Glomerular endothelial cell (primary cell): ENCODE data around the gene STIP1. TPM values are rescaled to one million over a fixed set of nuclear protein-coding genes. Genes with fewer than 3 reads are reported as not detected.
A peak's percentile ranks its signal among the peaks of the same experiment; 100 is the strongest.
"Not testable (repeated sequence)": the region's sequence is repeated elsewhere in the genome, so short reads cannot be mapped to it uniquely, and the experiment has no call there.

Experiments used
- DNase-seq: peaks from one replicate; pipeline ENCODE4 v3.0.0-alpha.2; 2011; ENCODE audit warnings: low read depth, low spot score; ENCODE audit errors: extremely low read depth
- total RNA-seq: library from RNA; depleted of rRNA; stranded (reverse); fragments of >200 nt; gene quantifications from 2 replicates; pipeline ENCODE4 v1.2.3, GENCODE V29; 2015

Gene STIP1
- total RNA-seq, 1 donor from 2014 or later: 219 TPM

DNA sequence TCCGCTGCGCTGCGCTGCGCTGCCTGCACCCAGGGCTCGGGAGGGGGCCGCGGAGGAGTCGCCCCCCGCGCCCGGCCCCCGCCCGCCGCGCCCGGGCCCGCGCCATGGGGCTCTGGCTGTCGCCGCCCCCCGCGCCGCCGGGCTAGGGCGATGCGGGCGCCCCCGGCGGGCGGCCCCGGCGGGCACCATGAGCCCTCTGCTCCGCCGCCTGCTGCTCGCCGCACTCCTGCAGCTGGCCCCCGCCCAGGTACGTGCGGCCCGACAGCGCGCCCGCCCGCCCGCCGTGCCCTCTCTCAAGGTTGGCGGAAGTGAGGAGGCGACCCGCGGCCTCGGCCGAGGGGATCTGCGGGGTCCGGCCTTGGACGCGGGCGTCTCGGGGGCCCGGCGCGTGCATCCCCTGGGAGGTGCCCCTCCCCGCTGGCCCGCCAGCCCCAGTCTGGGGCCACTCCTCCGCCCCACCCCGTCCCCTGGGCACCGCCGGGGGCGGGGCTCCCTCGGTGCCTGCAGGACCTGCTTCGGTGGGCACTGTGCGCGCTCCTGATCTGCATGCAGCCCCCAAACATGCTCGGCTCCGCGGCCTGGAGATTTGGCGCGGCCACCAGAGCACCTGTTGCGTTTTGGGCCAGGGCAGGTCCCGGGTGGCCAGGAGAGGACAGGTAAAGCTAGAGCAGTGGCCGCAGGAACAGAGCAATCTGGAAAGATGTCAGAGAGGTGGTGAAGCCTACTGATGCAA lies 48.8 kb downstream of the STIP1 start:
- no peak for DNase-seq

DNA sequence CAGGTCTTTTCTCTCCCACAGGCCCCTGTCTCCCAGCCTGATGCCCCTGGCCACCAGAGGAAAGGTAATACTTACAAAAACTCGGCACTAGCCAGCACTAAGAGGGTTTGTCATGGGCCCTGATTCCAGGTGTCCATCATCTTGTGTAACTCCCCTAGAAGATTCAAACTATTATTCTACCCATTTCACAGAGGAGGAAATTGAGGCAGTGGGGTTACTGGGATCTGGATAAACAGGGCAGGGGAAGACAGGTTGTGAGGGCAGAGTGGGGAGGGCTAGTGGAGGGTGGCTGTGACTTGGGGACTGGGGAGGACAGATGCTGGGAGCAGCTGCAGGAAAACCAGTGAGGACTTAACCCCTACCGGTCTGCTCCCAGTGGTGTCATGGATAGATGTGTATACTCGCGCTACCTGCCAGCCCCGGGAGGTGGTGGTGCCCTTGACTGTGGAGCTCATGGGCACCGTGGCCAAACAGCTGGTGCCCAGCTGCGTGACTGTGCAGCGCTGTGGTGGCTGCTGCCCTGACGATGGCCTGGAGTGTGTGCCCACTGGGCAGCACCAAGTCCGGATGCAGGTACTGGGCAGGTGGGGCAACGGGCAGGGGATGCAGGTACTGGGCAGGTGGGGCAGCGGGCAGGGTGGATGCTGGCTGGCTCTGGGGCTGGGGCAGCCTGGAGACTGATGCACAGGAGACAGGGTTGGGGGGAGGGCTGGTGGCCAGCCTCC lies 49.6 kb downstream of the STIP1 start:
- DNase-seq: no peak

DNA sequence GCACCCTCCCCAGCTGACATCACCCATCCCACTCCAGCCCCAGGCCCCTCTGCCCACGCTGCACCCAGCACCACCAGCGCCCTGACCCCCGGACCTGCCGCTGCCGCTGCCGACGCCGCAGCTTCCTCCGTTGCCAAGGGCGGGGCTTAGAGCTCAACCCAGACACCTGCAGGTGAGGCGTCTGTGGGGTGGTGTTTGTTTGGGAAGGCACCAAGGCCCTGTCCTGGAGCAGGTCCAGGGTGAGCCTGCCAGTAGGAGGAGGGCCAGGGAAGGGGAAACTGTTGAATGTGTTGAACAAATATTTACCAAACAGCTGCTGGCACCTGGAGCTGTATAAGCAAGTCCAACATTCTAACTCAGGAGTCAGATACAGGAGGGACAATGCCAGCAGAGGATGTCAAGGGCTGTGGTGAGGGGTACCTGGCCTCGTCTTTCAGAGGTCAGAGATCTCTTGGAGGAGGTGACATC lies 51.5 kb downstream of the STIP1 start:
- DNase-seq: no peak

DNA sequence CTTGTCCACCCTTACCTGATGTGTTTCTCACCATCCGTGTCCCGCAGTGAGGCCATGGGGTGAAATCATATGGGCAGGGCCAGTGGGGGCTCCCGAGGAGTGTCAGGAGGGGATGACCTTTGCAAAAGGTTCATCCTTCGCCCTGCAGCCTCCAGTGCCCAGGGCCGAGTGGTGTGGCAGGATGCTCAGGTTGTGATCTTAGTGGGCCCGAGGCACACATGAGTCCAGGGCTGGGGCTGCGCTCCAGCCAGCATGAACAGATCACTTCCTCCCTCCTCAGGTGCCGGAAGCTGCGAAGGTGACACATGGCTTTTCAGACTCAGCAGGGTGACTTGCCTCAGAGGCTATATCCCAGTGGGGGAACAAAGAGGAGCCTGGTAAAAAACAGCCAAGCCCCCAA lies 52.1 kb downstream of the STIP1 start:
- no peak for DNase-seq

DNA sequence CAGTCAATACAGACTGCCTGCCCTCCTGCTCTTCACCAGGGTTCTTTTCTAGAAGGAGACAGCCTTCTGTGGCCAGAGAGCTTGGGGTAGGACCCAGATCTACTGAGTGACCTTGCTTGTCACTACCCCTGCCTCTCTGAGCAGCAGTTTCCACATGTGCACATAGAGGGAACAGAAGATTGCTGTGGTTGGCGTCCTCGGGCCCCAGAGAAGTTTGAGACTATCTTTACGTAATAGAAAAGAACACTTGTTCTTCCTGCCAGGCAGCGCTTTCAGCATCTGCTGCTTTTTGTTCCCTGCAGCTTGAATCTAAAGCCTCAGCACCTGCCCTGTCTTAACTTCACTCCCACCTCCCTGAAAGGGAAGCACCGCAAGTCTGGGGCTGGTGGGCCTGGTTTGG lies 53.0 kb downstream of the STIP1 start:
- no peak for DNase-seq

DNA sequence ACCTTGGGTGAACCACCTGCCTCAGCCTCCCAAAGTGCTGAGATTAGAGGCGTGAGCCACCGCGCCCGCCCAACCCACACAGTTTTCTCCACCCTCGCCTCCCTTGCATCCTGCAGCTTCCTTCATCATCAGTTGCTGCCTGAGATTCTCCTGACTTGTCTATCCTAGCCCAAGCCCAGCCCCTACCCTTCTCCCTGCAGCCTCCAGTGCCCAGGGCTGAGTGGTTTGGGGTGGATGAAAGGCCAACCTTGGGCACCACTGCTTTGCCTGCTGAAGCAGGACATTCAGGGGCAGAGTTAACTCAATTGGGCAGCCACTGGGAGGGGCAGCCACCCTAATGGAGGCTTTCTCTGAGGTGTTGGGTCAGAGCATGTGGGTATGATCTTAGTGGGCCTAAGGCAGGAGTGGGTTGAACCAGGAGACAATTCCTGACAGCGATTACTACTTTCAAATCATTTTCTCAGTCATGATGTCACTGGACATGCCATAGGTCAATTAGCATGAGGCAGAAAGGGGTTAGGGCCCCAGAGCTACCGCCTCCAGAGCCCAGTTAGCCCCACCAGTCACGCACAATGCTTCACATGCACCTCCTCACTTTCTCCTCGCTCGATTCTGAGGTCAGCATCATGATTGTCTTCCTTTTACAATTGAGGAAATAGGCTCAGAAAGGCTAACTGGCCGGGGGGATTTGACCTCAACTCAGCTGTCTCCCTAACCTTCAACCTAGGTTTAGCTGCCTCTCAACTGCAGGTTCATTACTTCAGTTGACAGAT lies 53.9 kb downstream of the STIP1 start:
- no peak for DNase-seq

DNA sequence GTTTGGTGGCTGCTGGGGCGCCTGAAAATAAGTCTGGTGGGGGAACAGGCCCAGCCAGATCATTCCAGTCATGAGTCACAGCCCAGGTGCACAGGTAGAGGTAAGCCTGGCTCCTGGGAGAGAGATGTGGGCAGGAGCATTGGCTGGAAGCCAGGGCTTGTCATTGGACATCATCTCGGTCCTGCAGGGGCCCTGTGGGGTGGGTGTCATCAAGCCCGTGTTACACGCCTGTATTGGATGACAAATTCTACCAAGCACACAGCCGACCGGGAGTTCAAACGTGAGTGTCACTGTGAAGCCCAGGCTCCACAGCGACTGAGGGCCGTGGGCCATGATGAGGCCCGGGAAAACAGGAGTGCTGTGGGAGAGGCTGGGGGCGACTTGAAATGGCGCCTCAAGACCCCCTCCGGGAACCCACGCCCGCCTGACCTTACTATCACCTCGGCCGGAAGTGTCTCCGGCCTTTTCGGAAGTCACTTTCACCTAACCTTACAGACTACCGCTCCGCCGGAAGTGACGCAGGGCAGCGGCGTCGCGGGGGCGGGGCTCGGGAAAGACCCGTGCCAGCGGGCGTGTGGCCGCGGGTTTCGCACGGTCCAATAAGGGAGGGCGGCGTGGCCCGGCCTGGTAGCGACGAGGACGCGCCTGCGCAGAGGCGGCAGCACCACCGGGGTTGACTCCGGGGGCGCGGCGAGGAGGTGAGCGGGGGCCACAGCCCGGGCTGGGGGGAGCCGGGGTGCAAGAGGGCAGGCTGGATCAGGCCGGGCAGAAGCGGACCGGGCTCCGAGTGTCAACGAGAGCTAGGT lies 54.7 kb downstream of the STIP1 start, which contains the start of gene FKBP2:
Gene FKBP2 (plus strand): TSS at position 661 of the 806 bp plus-strand sequence. CDS start 1,293 bp downstream, outside the sequence.
- peak; percentile 55 for DNase-seq

DNA sequence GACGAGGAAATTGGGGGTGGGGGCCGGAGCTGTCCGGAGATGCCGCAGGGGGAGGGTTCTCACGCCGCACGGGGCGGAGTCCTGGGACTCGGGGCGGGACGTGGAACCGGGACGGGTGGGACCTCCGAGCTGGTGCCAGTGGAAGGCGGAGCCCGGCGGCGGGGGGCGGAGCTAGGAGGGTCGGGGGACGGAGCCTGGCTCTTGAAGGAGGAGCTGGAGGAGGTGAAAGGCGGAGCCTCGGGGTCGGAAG lies 55.2 kb downstream of the STIP1 start:
- no peak for DNase-seq

DNA sequence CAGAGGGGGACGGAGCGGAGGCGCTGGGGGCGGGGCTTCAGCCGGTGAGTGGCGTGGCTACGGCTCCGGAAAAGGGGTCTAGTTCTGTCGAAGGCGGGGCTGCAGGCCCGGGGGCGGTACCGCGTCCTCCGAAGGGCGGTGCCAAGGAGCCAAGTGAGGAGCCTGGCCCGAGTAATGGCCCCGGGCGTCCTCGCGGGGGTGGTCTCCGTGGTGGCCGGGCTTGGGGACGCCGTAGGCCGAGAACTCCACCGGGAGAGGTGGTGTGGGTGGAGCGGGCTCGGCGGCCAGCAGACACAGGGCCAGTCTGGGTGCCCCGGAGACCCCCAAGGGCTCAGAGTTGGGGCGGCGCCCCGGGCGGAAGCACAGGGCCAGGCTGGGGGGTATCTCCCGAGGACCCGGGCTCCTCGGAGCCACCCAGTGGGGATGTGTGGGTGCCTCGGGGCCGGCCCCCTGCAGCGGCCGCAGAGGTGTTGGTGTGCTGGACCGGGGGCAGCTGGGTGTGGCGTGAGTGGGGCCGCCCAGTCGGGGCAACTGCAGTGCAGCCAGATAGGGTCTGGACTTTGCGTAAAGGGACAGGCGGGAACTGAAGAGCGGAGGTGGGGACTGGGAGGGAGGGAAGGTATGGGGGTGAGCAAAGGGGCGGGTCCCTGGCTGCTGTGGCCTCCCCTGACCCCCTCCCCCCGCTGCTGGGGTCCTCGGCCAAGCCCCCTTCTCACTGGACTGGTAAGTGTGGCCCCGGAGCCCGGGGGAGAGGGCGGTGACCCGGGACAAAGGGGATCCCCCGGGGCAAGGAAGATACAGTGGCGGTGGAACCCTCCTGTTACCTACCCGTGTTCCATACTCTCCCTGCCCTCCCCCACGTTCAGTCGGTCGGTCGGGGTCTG lies 55.8 kb downstream of the STIP1 start:
- DNase-seq: peak; percentile 87

DNA sequence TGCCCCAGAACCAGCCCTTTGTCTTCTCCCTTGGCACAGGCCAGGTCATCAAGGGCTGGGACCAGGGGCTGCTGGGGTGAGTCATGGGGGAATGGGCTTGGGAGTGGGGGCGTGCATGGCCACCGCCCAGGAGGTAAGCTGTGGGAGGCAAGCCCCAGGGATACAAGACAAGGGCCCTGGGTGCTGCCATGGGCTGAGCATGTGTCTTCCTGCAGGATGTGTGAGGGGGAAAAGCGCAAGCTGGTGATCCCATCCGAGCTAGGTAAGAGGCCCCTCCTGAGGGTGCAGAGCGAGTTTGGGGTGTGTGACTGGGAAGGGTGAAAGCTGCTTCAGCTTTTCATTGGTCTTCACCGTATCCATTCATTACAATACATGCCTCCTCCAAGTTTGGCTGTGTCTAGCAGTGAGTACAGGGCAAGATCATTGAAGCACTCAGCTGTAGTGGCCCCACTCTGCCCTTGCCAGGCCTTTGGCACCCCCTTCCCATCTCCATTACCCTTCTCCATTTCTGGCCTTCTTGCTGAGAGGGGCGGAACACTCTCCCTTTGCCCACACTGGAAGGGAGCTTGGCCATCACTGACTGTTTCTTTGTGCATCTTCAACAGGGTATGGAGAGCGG lies 57.4 kb downstream of the STIP1 start:
- no peak for DNase-seq

DNA sequence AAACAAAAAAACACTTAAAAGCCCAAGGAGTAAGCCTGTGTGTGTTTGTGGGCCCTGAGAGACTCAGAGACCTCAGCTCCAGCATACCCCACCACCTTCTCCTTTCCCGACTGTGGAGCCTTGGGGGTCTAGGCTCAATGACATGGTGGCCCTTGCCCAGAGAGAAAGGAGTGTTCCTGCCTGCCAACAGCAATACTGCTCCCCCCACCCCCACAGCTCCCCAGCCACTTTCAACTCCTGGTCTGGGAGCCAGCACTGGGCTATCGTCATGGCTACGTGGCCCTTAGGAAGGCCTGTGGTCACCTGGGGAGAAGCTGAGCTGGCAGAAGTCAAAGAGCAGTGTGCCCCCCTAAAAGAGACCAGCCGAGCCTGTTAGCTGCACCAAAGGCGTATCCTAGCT lies 58.1 kb downstream of the STIP1 start:
- no peak for DNase-seq

DNA sequence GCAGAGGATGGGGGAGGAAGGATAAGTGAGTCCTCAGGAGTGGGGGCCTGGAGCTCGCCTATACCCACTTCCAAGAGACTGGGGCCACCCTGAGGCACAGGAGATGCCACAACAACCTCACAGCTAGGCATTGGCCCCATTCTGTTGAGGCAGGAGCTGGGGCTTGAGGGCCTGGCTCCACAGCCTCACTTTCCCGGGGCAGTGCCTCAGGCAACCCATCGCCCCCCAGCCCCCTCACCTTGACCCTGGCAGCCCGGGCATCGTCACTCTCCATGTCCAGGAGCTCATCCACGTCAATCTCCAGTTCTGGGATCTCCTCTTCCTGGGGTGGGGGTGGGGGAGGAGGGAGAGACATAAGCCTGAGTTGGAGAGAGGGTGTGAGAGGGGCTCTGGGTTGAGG lies 59.0 kb downstream of the STIP1 start:
- DNase-seq: no peak

DNA sequence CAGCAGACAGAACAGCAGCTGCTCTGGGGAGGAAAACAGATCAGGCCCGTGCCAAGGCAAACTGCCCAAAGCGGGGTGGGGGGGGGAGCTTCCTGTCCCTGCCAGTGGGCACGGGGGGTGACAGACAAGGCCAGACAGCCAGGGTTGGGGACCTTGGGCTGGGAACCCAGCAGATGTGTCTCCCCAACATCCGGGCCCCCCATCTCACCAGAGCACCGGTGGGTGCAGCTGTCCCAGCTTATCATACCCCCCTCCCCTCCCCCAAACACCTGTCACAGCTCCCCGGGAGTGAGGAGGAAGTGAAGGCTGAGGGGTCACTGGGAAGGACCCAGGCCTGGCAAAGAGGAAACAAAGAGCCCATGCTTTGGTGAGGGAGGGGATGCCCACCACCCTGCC lies 59.4 kb downstream of the STIP1 start:
- DNase-seq: no peak

DNA sequence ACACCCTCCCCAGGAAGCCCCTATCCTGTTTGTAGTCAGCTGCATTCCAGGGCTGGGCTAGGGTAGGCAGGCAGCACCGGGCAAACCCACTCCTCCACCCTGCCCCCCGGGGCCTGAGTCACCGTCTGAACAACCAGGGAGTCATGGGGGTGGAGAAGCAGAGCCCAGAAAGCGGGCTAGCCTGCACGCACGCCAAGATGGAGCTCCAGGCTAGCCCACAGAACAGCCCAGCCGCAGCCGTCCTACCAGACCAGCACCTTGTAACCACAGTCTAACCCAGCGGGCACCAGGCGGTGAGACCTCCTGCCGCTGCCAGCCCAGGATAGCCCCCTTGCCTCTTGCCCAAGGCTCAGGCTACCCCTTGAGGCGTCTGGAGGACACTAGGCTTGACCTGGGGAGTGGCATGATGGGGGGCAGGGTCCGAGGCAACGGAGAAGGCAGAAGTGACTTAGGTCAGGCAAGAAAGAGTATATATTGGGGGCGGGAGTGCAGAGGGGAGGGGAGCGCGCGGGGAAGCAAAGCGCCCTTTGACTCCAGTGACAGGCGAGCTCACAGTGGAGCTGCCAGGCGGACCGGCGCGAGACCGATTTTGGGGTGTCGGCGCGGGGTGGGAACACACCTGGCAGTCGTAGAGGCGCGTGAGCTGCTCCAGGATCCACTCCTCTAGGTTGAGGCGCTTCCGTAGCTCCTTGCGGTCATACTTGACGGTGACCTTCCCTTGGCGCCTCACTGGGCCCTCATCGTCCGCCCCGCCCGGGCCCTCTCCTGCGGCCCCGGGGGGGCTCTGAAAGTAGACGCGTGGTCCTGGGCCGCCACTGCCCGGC lies 60.0 kb downstream of the STIP1 start:
- DNase-seq: no peak

DNA sequence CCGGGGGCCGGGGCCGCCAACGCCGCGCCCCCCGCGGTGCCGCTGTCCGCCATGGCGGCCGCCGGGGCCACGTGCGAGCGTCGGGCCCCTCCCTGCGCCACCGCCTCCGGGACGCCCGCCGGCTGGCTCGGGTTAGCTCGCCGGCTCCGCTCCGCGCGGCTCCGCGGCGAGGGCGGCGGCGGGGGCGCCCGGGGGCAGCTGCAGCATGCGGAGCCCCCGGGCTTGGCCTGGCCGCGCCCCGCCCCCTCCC lies 60.6 kb downstream of the STIP1 start:
- not testable (repeated sequence) for DNase-seq

DNA sequence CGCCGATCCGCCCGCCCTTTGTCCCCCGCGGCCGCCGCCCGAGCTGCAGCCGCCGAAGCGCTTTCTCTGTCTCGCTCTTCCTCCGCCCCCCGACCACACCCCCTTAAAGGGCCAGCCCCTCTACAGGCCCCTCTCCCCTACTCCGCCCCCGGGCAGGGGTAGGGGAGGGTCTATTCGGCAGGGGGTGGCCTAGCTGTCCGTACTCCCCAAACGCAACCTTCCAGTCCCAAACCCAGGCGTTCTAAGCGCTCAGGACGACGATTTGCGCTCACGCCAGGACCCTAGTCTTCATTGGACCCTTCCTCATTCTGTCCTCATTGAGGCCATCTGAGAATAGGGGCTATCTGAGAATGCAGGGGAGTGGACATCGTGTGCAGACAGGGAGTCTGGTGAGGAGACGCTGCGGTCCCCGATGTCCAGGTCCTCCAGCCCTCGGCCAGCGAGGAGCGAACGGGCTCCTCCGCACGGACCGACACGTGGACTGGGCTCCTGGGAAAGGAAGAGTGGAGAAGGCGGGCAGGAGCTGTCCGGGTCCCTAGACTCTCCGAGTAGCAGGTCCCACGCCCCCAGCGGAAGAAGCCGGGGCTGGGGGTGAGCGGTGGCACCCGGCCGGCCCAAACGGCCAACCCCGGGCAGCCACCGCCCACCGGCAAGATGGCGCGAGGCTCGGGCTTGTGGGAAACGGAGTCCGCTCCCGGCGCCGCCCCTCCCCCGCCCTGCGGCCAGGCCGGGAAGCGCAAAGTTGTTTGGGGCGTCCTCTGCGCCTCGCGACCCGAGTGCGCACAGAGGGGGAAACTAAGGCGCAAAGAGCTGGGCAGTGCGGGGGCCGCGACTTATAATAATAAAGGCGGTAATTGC lies 61.1 kb downstream of the STIP1 start, which contains the start of gene PPP1R14B:
Gene PPP1R14B (minus strand): TSS at position 73 of the 858 bp plus-strand sequence. CDS start 270 bp downstream, outside the sequence.
- DNase-seq: no peak

DNA sequence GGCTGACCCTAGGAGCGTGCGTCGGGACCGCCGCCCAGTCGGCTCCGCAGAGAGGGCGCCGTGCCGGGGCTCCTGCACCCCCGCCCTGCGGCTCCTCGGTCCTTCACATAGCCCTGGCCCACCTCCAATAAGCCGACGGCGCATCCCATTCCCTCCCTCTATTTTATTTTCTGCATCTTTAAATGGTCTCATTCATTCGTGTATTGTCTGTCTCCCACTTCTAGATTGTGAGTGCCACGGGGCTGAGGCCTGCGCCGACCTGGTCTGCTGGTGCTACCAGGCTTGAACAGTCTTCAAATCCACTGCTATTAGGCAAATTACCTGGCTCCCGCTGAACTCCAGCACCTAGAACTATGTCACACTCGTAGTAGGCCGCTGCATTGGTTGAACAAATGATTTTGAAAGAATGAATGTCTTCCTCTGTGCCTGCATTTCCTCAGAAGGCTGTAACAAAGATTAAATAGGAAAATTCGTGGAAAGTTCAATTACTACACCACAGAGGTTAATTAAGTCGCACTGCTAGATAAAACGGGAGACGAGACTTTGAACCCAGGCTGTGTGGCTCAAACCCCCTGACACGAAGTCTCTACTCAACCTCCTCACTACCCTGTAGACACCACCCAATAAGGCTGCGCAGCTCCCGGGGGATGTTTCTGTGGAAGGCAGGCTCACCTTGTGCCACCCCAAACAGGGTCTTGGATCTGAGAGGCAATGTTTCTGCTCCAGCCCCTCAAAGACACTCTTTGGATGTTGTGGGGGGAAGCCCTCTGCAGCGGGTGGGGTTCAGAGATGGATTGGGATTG lies 62.0 kb downstream of the STIP1 start:
- no peak for DNase-seq
